GM23338 (cell line): Measurements from ENCODE around the gene REV3L. TPM values are rescaled to one million over a fixed set of nuclear protein-coding genes. Genes with fewer than 3 reads are reported as not detected.

Experiments
- ATAC-seq: fragments of 200-7000 bp; cut with Tn5 transposase; 3 replicates; pipeline ENCODE4 v1.9.1; 2020
- DNase-seq: peaks from one replicate; pipeline ENCODE4 v3.0.0-alpha.2; 2015; ENCODE audit warnings: low spot score
- H2AFZ ChIP-seq: fragments of 200-600 bp; sonication (generic); 2 replicates; pipeline ENCODE4 v1.8.0; 2016; ENCODE audit warnings: antibody characterized with exemption, mild to moderate bottlenecking, moderate library complexity
- H3F3A ChIP-seq: fragments of 200-600 bp; sonication (generic); replicated peaks from 2 replicates; pipeline ENCODE4 v1.8.0; 2017; ENCODE audit warnings: antibody characterized with exemption, mixed run types, low read depth
- H3K27ac ChIP-seq: fragments of 200-600 bp; sonication (generic); 2 replicates; pipeline ENCODE4 v1.6.1; 2016; ENCODE audit warnings: low read depth
- H3K27me3 ChIP-seq: fragments of 200-600 bp; sonication (generic); 2 replicates; pipeline ENCODE4 v1.8.0; 2016; ENCODE audit warnings: mild to moderate bottlenecking, mixed run types, moderate library complexity; ENCODE audit not compliant: insufficient read depth
- H3K36me3 ChIP-seq: fragments of 200-600 bp; sonication (generic); 2 replicates; pipeline ENCODE4 v1.8.0; 2016; ENCODE audit warnings: mild to moderate bottlenecking; ENCODE audit not compliant: insufficient read depth
- H3K4me1 ChIP-seq: fragments of 200-600 bp; sonication (generic); 2 replicates; pipeline ENCODE4 v1.8.0; 2016; ENCODE audit warnings: mild to moderate bottlenecking, moderate library complexity; ENCODE audit not compliant: insufficient read depth
- H3K4me2 ChIP-seq: fragments of 200-600 bp; sonication (generic); 2 replicates; pipeline ENCODE4 v1.7.1; 2017; ENCODE audit warnings: mixed run types
- H3K4me3 ChIP-seq: fragments of 200-600 bp; sonication (generic); 2 replicates; pipeline ENCODE4 v1.6.1; 2016; ENCODE audit warnings: mixed run types
- H3K79me2 ChIP-seq: fragments of 200-600 bp; sonication (generic); replicated peaks from 2 replicates; pipeline ENCODE4 v1.8.0; 2017; ENCODE audit warnings: mild to moderate bottlenecking; ENCODE audit not compliant: insufficient read depth
- H3K9me2 ChIP-seq: fragments of 200-600 bp; sonication (generic); 2 replicates; pipeline ENCODE4 v1.8.0; 2017; ENCODE audit not compliant: insufficient read depth
- H4K20me1 ChIP-seq: fragments of 200-600 bp; sonication (generic); replicated peaks from 2 replicates; pipeline ENCODE4 v1.8.0; 2017; ENCODE audit warnings: mild to moderate bottlenecking; ENCODE audit not compliant: insufficient read depth
- H3K27ac Mint-ChIP-seq: 2 replicates; pipeline ENCODE4 v1.8.0; 2020; ENCODE audit warnings: inconsistent platforms, mild to moderate bottlenecking, moderate library complexity, mixed read lengths
- H3K27me3 Mint-ChIP-seq: 3 replicates; pipeline ENCODE4 v1.8.0; 2022; ENCODE audit warnings: low read depth, mild to moderate bottlenecking, moderate library complexity, mixed read lengths, inconsistent platforms; ENCODE audit not compliant: insufficient read depth, poor library complexity
- H3K36me3 Mint-ChIP-seq: 3 replicates; pipeline ENCODE4 v1.8.0; 2021; ENCODE audit warnings: low read depth, mild to moderate bottlenecking, inconsistent platforms, moderate library complexity, mixed read lengths
- H3K4me1 Mint-ChIP-seq: 3 replicates; pipeline ENCODE4 v1.8.0; 2020; ENCODE audit warnings: mild to moderate bottlenecking, inconsistent platforms, mixed read lengths
- H3K4me3 Mint-ChIP-seq: 3 replicates; pipeline ENCODE4 v1.8.0; 2021; ENCODE audit warnings: moderate library complexity, mild to moderate bottlenecking, inconsistent platforms, mixed read lengths
- H3K9me3 Mint-ChIP-seq: 3 replicates; pipeline ENCODE4 v1.8.0; 2020; ENCODE audit warnings: moderate library complexity, mild to moderate bottlenecking, inconsistent platforms, mixed read lengths
- CREB1 ChIP-seq: fragments of 250-450 bp; sonication (Bioruptor Pico); IDR thresholded peaks from 2 replicates; pipeline ENCODE4 v1.5.0; 2020; ENCODE audit warnings: low read depth, mild to moderate bottlenecking, moderate library complexity
- EZH2 ChIP-seq: fragments of 200-600 bp; sonication (generic); IDR thresholded peaks from one replicate; pipeline ENCODE4 v1.8.0; 2017; ENCODE audit warnings: antibody characterized with exemption, mild to moderate bottlenecking, low read depth; ENCODE audit not compliant: unreplicated experiment
- EZH2phosphoT487 ChIP-seq: fragments of 200-600 bp; sonication (generic); IDR thresholded peaks from one replicate; pipeline ENCODE4 v1.8.1; 2018; ENCODE audit warnings: antibody characterized with exemption; ENCODE audit not compliant: unreplicated experiment
- JUNB ChIP-seq: IDR thresholded peaks from one replicate; pipeline ENCODE4 v1.6.1; 2016; ENCODE audit warnings: antibody characterized with exemption; ENCODE audit not compliant: unreplicated experiment
- NANOG ChIP-seq: IDR thresholded peaks from 2 replicates; pipeline ENCODE4 v1.6.1; 2016; ENCODE audit warnings: antibody characterized with exemption, borderline replicate concordance
- POLR2AphosphoS5 ChIP-seq: IDR thresholded peaks from 2 replicates; pipeline ENCODE4 v1.6.1; 2016; ENCODE audit warnings: antibody characterized with exemption, low read depth
- STAT1 ChIP-seq: IDR thresholded peaks from one replicate; pipeline ENCODE4 v1.6.1; 2016; ENCODE audit warnings: antibody characterized with exemption; ENCODE audit not compliant: unreplicated experiment
- ZNF114 ChIP-seq: fragments of 250-450 bp; sonication (Bioruptor Pico); IDR thresholded peaks from 2 replicates; pipeline ENCODE4 v1.5.0; 2020; ENCODE audit warnings: mild to moderate bottlenecking, moderate library complexity
- ZNF462 ChIP-seq: fragments of 250-450 bp; sonication (Bioruptor Pico); IDR thresholded peaks from 2 replicates; pipeline ENCODE4 v1.5.0; 2020; ENCODE audit warnings: mild to moderate bottlenecking, moderate library complexity
- polyA plus RNA-seq: library from polyadenylated mRNA; unstranded; fragments of >200 nt; fragmentation: Nextera tagmentation; extraction: Ambion mirVana; gene quantifications from 2 replicates; pipeline ENCODE4 v1.2.1, GENCODE V29; 2016
- total RNA-seq: library from RNA; depleted of rRNA; stranded (reverse); fragments of >200 nt; shearing (Covaris generic); gene quantifications from 2 replicates; pipeline ENCODE4 v1.2.3, GENCODE V29; 2014
- TF ChIP-seq, protein P1 (sequence below): IDR thresholded peaks from 2 replicates; pipeline ENCODE4 v1.6.1; 2016; ENCODE audit warnings: antibody characterized with exemption
- TF ChIP-seq, protein P2 (sequence below), 2 experiments: fragments of 200-600 bp in 1 of 2; sonication (generic) in 1 of 2; conservative IDR thresholded peaks; 2 replicates each; pipeline versions ENCODE4 v1.5.1 to v1.6.1; 2016 to 2017; ENCODE audit warnings: antibody characterized with exemption in 2 of 2, low read depth in 2 of 2, mild to moderate bottlenecking in 2 of 2, moderate library complexity in 1 of 2
- TF ChIP-seq, protein P3 (sequence below): IDR thresholded peaks from one replicate; pipeline ENCODE4 v1.6.1; 2018; ENCODE audit warnings: antibody characterized with exemption; ENCODE audit not compliant: unreplicated experiment

REV3L gene
- total and polyA plus RNA-seq, 2 experiments from 2014 or later = 8.3 to 13.1 TPM

DNA sequence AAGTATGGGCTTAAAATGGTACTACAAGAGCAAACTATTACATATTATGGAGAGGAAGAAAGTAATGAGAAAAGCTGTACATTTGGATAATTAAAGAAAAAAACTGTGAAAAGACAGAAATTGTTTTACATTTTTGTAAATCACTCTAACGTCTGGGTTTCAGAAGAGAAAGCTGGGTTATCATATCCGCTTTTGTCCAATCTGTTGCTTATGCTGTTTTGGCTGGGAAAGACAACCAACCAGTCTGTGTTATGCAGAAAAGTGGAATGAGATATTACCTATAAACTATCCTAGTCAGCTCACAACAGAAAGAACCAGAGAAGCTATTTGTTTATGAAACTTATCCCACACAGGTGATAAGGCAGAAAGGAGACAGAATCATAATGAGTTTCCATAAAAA lies 32.4 kb downstream of the REV3L start (continued):
- TF ChIP-seq, protein P1, sequence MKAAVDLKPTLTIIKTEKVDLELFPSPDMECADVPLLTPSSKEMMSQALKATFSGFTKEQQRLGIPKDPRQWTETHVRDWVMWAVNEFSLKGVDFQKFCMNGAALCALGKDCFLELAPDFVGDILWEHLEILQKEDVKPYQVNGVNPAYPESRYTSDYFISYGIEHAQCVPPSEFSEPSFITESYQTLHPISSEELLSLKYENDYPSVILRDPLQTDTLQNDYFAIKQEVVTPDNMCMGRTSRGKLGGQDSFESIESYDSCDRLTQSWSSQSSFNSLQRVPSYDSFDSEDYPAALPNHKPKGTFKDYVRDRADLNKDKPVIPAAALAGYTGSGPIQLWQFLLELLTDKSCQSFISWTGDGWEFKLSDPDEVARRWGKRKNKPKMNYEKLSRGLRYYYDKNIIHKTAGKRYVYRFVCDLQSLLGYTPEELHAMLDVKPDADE = no peak

DNA sequence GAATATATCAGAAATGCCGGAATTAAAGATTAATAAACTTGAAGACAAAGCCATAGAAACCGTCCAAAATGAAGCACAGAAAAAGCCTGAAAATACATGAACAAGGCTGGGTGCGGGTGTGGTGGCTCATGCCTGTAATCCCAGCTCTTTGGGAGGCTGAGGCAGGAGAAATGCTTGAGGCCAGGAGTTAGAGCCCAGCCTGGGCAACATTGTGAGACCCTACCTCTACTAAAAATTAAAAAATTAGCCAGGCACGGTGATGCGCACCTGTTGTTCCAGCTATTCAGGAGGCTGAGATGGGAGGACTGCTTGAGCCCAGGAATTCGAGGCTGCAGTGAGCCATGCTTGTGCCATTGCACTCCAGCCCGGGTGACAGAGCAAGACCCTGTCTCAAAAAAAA lies 32.9 kb downstream of the REV3L start:
- no peak for ATAC-seq
- no peaks in the 10 kb centered on the region for H3K4me1 Mint-ChIP-seq
- no peak for TF ChIP-seq EZH2
- TF ChIP-seq, protein P2, sequence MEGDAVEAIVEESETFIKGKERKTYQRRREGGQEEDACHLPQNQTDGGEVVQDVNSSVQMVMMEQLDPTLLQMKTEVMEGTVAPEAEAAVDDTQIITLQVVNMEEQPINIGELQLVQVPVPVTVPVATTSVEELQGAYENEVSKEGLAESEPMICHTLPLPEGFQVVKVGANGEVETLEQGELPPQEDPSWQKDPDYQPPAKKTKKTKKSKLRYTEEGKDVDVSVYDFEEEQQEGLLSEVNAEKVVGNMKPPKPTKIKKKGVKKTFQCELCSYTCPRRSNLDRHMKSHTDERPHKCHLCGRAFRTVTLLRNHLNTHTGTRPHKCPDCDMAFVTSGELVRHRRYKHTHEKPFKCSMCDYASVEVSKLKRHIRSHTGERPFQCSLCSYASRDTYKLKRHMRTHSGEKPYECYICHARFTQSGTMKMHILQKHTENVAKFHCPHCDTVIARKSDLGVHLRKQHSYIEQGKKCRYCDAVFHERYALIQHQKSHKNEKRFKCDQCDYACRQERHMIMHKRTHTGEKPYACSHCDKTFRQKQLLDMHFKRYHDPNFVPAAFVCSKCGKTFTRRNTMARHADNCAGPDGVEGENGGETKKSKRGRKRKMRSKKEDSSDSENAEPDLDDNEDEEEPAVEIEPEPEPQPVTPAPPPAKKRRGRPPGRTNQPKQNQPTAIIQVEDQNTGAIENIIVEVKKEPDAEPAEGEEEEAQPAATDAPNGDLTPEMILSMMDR (conservative IDR thresholded peaks at IDR 0.05; ENCODE audit: low read depth in 2 of 2) = no peak
- no peak for TF ChIP-seq ZNF114 (CRISPR knock-in tag)
- no peak for TF ChIP-seq CREB1 (CRISPR knock-in tag)
- TF ChIP-seq JUNB = no peak
- TF ChIP-seq STAT1 = no peak
- TF ChIP-seq POLR2AphosphoS5 = no peak
- TF ChIP-seq EZH2phosphoT487 = no peak
- TF ChIP-seq, protein P1 = no peak
- TF ChIP-seq ZNF462 (CRISPR knock-in tag) = no peak
- TF ChIP-seq, protein P3, sequence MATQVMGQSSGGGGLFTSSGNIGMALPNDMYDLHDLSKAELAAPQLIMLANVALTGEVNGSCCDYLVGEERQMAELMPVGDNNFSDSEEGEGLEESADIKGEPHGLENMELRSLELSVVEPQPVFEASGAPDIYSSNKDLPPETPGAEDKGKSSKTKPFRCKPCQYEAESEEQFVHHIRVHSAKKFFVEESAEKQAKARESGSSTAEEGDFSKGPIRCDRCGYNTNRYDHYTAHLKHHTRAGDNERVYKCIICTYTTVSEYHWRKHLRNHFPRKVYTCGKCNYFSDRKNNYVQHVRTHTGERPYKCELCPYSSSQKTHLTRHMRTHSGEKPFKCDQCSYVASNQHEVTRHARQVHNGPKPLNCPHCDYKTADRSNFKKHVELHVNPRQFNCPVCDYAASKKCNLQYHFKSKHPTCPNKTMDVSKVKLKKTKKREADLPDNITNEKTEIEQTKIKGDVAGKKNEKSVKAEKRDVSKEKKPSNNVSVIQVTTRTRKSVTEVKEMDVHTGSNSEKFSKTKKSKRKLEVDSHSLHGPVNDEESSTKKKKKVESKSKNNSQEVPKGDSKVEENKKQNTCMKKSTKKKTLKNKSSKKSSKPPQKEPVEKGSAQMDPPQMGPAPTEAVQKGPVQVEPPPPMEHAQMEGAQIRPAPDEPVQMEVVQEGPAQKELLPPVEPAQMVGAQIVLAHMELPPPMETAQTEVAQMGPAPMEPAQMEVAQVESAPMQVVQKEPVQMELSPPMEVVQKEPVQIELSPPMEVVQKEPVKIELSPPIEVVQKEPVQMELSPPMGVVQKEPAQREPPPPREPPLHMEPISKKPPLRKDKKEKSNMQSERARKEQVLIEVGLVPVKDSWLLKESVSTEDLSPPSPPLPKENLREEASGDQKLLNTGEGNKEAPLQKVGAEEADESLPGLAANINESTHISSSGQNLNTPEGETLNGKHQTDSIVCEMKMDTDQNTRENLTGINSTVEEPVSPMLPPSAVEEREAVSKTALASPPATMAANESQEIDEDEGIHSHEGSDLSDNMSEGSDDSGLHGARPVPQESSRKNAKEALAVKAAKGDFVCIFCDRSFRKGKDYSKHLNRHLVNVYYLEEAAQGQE = no peak
- TF ChIP-seq NANOG = no peak

More for the DNA sequence above, 32.9 kb downstream of the REV3L start:
- no peaks in the 10 kb centered on the region for H3K27me3 ChIP-seq
- H3K79me2 ChIP-seq = peaks cover 3% of the 10 kb centered on the region
- no peaks in the 10 kb centered on the region for H3K4me1 ChIP-seq
- no peaks in the 10 kb centered on the region for H3K36me3 ChIP-seq
- H3K4me2 ChIP-seq = no peak overlapping the region
- H3K4me3 ChIP-seq = no peak overlapping the region
- no peak for DNase-seq
- no peak overlapping the region for H3K27ac ChIP-seq
- Mint-ChIP-seq H3K27ac (no peak overlapping the region), H3K9me3 (no peaks in the 10 kb centered on the region), H3K27me3 (peaks cover 4% of the 10 kb centered on the region), H3K4me3 (no peak overlapping the region), H3K36me3 (no peaks in the 10 kb centered on the region)
- H2AFZ ChIP-seq = no peak overlapping the region
- peaks cover 13% of the 10 kb centered on the region for H4K20me1 ChIP-seq
- no peaks in the 10 kb centered on the region for H3F3A ChIP-seq
- no peaks in the 10 kb centered on the region for H3K9me2 ChIP-seq
